ENCODE results near the gene CELA2B.
"Not testable (repeated sequence)": the region's sequence is repeated elsewhere in the genome, so short reads cannot be mapped to it uniquely, and the experiment has no call there.

Gene CELA2B

DNA sequence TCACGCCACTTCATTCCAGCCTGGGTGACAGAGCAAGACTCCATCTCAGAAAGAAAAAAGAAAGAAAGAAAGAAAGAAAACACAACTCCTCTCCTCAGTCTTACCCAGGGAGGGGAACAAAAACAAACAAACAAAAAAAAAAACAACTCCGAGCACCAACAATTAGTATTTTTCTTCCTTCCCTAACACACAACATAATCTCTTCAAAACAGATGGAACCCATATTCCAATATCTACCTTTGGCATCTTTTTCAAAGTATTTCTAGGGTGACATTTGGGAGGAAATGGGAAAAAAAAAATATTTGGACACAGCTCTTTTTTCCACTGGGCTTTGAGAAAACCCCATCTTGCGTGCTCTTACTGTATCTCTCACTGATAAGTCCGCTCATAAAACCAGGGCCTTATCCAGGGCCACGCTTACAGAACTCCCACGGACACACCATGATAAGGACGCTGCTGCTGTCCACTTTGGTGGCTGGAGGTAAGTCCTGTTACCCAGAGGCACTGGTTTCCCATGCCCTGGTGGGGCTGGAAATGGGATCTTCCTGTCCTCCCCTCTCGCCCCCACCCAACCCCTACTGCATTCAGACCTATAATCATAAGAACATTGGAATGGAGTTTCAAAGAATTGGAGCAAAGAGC, 19.5 kb upstream of the CELA2B start, which contains the start of gene CELA2A:
Gene CELA2A, plus strand, starts transcription at position 420 of the 642 bp plus-strand sequence. Its CDS starts 22 bp downstream, at position 442.
- DNase-seq (ENCODE audit: low spot score), result no peak
- TF ChIP-seq, protein P1, sequence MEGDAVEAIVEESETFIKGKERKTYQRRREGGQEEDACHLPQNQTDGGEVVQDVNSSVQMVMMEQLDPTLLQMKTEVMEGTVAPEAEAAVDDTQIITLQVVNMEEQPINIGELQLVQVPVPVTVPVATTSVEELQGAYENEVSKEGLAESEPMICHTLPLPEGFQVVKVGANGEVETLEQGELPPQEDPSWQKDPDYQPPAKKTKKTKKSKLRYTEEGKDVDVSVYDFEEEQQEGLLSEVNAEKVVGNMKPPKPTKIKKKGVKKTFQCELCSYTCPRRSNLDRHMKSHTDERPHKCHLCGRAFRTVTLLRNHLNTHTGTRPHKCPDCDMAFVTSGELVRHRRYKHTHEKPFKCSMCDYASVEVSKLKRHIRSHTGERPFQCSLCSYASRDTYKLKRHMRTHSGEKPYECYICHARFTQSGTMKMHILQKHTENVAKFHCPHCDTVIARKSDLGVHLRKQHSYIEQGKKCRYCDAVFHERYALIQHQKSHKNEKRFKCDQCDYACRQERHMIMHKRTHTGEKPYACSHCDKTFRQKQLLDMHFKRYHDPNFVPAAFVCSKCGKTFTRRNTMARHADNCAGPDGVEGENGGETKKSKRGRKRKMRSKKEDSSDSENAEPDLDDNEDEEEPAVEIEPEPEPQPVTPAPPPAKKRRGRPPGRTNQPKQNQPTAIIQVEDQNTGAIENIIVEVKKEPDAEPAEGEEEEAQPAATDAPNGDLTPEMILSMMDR (IDR thresholded peaks at IDR 0.05; ENCODE audit: borderline replicate concordance, control extremely low read depth, extremely low read depth, insufficient read depth, missing control alignments), result no peak
- in situ Hi-C loops (cut with MboI; ENCODE audit: low sequenced_read_pairs, unreplicated experiment), result no loop called here

GRCh38 chr1:15457585-15457984, 18.3 kb upstream of the CELA2B start:
- no peak for DNase-seq (ENCODE audit: low spot score)
- TF ChIP-seq, protein P1 (IDR thresholded peaks at IDR 0.05; ENCODE audit: borderline replicate concordance, control extremely low read depth, extremely low read depth, insufficient read depth, missing control alignments), result no peak
- in situ Hi-C loops (cut with MboI; ENCODE audit: low sequenced_read_pairs, unreplicated experiment), result no loop called here

GRCh38 chr1:15458388-15458787, 17.5 kb upstream of the CELA2B start:
- DNase-seq (ENCODE audit: low spot score); in situ Hi-C loops (cut with MboI; ENCODE audit: low sequenced_read_pairs, unreplicated experiment): not testable (repeated sequence)

DNA sequence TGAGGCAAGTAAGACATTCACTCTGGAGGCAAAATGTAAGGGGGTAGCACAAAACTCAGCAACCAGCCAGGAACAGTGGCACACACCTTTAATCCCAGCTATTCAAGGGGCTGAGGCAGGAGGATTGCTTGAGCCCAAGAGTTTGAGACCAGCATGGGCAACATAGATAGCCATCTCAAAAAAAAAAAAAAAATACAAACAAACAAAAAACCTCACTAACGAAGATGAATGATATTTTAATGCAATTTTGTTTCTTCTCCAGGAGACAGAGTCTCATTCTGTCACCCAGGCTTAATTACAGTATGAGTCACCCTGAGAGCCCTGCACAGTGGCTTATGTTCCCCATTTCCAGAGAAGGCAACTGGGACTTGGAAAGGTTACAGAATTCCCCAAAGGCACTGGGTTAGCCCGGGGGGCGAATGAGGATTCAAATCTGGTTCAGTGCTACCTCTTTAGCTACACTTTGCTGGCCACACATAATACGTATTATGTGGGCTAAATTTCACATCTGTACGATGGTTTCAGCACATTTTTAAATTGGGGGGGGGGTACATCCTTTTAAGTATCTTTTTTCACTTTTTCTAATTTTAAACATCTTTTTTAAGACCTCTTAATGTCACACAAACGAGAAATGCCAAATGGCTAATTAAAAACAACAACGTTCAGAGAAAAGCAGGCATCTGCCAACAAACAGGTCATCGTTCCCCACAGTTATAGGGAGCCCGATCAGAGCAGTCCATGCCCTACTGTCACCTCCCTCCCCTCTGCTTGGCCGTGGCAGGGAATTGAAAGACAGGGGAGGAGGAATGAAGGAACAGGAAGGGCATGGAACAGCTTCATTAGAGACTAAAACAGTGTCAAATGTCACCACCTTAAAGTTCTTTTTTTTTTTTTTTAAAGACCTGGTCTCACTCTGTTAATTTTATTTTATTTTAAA, 15.9 kb upstream of the CELA2B start:
- TF ChIP-seq, protein P1 (IDR thresholded peaks at IDR 0.05; ENCODE audit: borderline replicate concordance, control extremely low read depth, extremely low read depth, insufficient read depth, missing control alignments), result no peak
- in situ Hi-C loops (cut with MboI; ENCODE audit: low sequenced_read_pairs, unreplicated experiment), result no loop called here
- no peak for DNase-seq (ENCODE audit: low spot score)

GRCh38 chr1:15460708-15461095, 15.2 kb upstream of the CELA2B start:
- no peak for DNase-seq (ENCODE audit: low spot score)
- in situ Hi-C loops (cut with MboI; ENCODE audit: low sequenced_read_pairs, unreplicated experiment), result no loop called here
- TF ChIP-seq, protein P1 (IDR thresholded peaks at IDR 0.05; ENCODE audit: borderline replicate concordance, control extremely low read depth, extremely low read depth, insufficient read depth, missing control alignments), result no peak

DNA sequence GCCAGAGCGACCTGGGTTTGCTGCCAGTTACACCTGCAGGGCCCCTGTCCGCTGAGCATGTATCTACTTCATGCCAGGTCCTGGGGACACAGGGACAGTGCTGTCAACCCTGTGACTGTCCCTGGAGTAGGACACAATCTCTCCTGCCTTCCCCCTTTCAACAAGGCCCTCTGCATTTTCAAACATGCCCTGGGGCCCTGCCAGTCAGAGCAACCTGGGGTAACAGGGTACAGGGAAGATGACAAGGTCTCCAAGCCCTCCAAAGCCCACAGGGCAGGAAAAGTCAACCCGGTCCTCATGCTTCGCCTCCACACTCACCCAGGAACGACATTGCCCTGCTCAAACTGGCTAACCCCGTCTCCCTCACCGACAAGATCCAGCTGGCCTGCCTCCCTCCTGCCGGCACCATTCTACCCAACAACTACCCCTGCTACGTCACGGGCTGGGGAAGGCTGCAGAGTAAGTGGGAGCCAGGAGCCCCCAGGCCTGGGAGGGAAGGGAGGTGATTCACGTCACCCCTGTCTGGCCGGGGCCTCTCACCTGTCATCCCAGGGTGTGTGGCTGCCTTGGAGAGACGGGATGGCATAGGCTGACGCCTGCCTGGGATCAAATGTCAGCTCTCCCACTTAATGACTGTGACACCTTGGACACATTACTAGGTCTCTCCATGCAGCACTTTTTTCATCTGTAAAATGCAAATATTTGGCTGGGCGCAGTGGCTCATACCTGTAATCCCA, 12.7 kb upstream of the CELA2B start:
- in situ Hi-C loops (cut with MboI; ENCODE audit: low sequenced_read_pairs, unreplicated experiment), result not testable (repeated sequence)

DNA sequence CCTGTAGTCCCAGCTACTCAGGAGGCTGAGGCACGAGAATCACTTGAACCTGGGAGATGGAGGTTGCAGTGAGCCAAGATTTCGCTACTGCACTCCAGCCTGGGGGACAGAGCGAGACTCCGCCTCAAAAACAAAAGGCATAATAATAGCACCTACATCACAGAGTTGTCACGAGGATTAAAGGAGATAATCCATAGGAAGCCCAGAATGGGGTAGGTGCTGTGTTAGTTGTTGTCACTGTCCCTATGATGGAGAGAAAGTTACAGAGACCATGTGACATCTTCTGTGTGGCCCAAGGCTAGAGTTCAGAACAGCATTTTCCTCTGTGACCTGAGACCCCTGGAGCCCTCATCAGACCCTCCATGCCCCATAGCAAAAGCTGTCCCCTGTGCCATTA, 12.0 kb upstream of the CELA2B start:
- in situ Hi-C loops (cut with MboI; ENCODE audit: low sequenced_read_pairs, unreplicated experiment), result not testable (repeated sequence)

More for the DNA sequence above, 12.7 kb upstream of the CELA2B start:
- DNase-seq (ENCODE audit: low spot score), result not testable (repeated sequence)

DNA sequence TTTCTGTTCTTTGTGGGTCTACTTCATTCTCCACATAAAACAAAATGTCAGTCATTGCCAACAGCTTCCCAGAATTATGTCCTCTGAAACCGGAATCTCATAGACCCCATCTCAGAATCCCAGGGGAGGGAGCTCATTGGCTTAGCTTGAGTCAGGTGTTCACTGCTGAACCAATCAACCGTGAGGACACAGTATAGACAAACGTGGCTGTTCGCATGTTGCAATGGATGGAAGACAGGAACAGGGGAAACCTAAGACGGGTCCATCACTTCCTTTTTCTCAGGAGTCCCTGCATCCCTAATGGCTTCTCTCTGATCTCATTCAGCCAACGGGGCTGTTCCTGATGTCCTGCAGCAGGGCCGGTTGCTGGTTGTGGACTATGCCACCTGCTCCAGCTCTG, 10.2 kb upstream of the CELA2B start:
- DNase-seq (ENCODE audit: low spot score), result no peak
- in situ Hi-C loops (cut with MboI; ENCODE audit: low sequenced_read_pairs, unreplicated experiment), result no loop called here
- TF ChIP-seq, protein P1 (IDR thresholded peaks at IDR 0.05; ENCODE audit: borderline replicate concordance, control extremely low read depth, extremely low read depth, insufficient read depth, missing control alignments), result no peak

More for the DNA sequence above, 12.0 kb upstream of the CELA2B start:
- DNase-seq (ENCODE audit: low spot score), result not testable (repeated sequence)

DNA sequence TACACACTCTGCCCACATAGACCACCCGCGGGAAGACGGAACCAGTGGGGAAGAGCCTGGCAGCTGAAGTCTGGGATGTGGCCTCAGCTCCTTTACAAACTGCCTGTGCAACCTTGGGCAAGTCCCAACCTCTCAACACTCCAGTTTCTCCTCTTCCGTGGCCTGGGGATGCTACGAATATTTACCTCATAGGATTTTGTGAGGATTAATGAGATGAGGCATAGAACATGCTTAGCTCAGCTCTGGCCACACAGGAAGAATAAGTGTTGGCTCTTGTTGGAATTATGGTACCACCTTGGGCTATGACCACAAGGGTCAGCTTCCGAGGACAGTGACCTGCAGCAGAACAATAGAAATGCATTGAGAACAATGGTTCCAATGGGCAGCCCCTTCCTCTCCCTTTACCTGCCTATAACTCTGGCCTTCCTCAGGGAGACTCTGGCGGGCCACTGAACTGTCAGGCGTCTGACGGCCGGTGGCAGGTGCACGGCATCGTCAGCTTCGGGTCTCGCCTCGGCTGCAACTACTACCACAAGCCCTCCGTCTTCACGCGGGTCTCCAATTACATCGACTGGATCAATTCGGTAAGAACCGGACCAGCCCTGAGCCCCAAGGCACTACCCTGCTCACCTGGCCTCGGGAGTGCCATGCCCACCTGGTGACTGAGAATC, 8.8 kb upstream of the CELA2B start:
- in situ Hi-C loops (cut with MboI; ENCODE audit: low sequenced_read_pairs, unreplicated experiment), result not testable (repeated sequence)

More for the DNA sequence above, 8.8 kb upstream of the CELA2B start:
- DNase-seq (ENCODE audit: low spot score), result not testable (repeated sequence)

Data from GM13976 (cell line).